IMR-90 (cell line): Measurements from ENCODE around the gene POLA2. TPM values are rescaled to one million over a fixed set of nuclear protein-coding genes. Genes with fewer than 3 reads are reported as not detected.

Experiments
- ATAC-seq: fragments of 200-7000 bp; cut with Tn5 transposase; 2 replicates; pipeline ENCODE4 v1.9.1; 2020; ENCODE audit warnings: low read depth, mild to moderate bottlenecking, moderate library complexity
- BruUV-seq: library from RNA; stranded (reverse); fragments of 400-500 nt; replicated peaks from 2 replicates; lab custom pipeline; 2021; lab: Mats Ljungman, UMichigan
- CTCF ChIA-PET: fragments of 300-600 bp; formaldehyde crosslinking; extraction: SDS; loops from one replicate; lab custom pipeline; 2021; ENCODE audit warnings: antibody characterized with exemption; lab: Yijun Ruan, JAX
- POLR2A ChIA-PET: fragments of 300-600 bp; sonication (Branson Sonifier 250); formaldehyde crosslinking; loops from one replicate; lab custom pipeline; 2022; ENCODE audit warnings: antibody characterized with exemption; ENCODE audit not compliant: unreplicated experiment; lab: Charles Lee
- DNase-seq: peaks from one replicate; pipeline ENCODE4 v3.0.0; 2013
- H2AFZ ChIP-seq: replicated peaks from 2 replicates; pipeline ENCODE3; 2013; ENCODE audit warnings: low read length, mild to moderate bottlenecking; ENCODE audit not compliant: poor library complexity
- H2AK5ac ChIP-seq: 2 replicates; pipeline ENCODE4 v1.6.1; 2013; ENCODE audit warnings: low read depth, low read length, inconsistent platforms
- H2AK9ac ChIP-seq: replicated peaks from 2 replicates; pipeline ENCODE3; 2013; ENCODE audit warnings: mild to moderate bottlenecking, low read depth, low read length, moderate library complexity; ENCODE audit not compliant: poor library complexity
- H2BK120ac ChIP-seq: 2 replicates; pipeline ENCODE4 v1.6.1; 2013; ENCODE audit warnings: low read depth, low read length, inconsistent platforms
- H2BK15ac ChIP-seq: 3 replicates; pipeline ENCODE4 v1.6.1; 2013; ENCODE audit warnings: low read depth, low read length, inconsistent platforms
- H2BK20ac ChIP-seq: 2 replicates; pipeline ENCODE4 v1.6.1; 2013; ENCODE audit warnings: low read depth, mild to moderate bottlenecking, inconsistent platforms, low read length, moderate library complexity
- H2BK5ac ChIP-seq: 2 replicates; pipeline ENCODE4 v1.6.1; 2013; ENCODE audit warnings: mild to moderate bottlenecking, low read depth, low read length, inconsistent platforms; ENCODE audit not compliant: poor library complexity, severe bottlenecking
- H3K14ac ChIP-seq: replicated peaks from 2 replicates; pipeline ENCODE4 v1.6.1; 2013; ENCODE audit warnings: low read depth, low read length, inconsistent platforms
- H3K18ac ChIP-seq: 2 replicates; pipeline ENCODE4 v1.6.1; 2013; ENCODE audit warnings: low read depth, low read length, control low read depth
- H3K23ac ChIP-seq: 2 replicates; pipeline ENCODE4 v1.6.1; 2013; ENCODE audit warnings: low read depth, low read length, inconsistent platforms
- H3K27ac ChIP-seq: 2 replicates; pipeline ENCODE4 v1.5.1; 2013; ENCODE audit warnings: mild to moderate bottlenecking, control low read depth, low read length; ENCODE audit not compliant: insufficient read depth
- H3K27me3 ChIP-seq: 2 replicates; pipeline ENCODE4 v1.6.1; 2013; ENCODE audit warnings: low read length; ENCODE audit not compliant: control insufficient read depth, insufficient read depth
- H3K36me3 ChIP-seq: 2 replicates; pipeline ENCODE4 v1.6.1; 2013; ENCODE audit warnings: low read length, mixed read lengths; ENCODE audit not compliant: control insufficient read depth, insufficient read depth
- H3K4ac ChIP-seq: 2 replicates; pipeline ENCODE4 v1.6.1; 2013; ENCODE audit warnings: low read depth, low read length, inconsistent platforms
- H3K4me1 ChIP-seq: 2 replicates; pipeline ENCODE4 v1.6.1; 2013; ENCODE audit warnings: low read length, mixed read lengths; ENCODE audit not compliant: control insufficient read depth, insufficient read depth
- H3K4me2 ChIP-seq: 2 replicates; pipeline ENCODE4 v1.6.1; 2013; ENCODE audit warnings: low read depth, mild to moderate bottlenecking, control low read depth, low read length, moderate library complexity
- H3K4me3 ChIP-seq: 2 replicates; pipeline ENCODE4 v1.5.1; 2013; ENCODE audit warnings: low read depth, mild to moderate bottlenecking, control low read depth, low read length, moderate library complexity; ENCODE audit not compliant: insufficient read depth
- H3K56ac ChIP-seq: 2 replicates; pipeline ENCODE4 v1.6.1; 2013; ENCODE audit warnings: low read length, inconsistent platforms; ENCODE audit not compliant: insufficient read depth; ENCODE audit errors: extremely low read depth
- H3K79me1 ChIP-seq, 2 experiments: 2 replicates each; pipeline ENCODE4 v1.6.1; 2013; ENCODE audit warnings: low read length in 2 of 2, inconsistent platforms in 1 of 2, low read depth in 1 of 2
- H3K9ac ChIP-seq: 2 replicates; pipeline ENCODE4 v1.6.1; 2013; ENCODE audit warnings: low read depth, low read length, control low read depth
- H3K9me1 ChIP-seq: 2 replicates; pipeline ENCODE4 v1.6.1; 2013; ENCODE audit warnings: low read length, inconsistent platforms; ENCODE audit not compliant: insufficient read depth
- H3K9me3 ChIP-seq: 2 replicates; pipeline ENCODE4 v1.6.1; 2013; ENCODE audit warnings: low read length; ENCODE audit not compliant: control insufficient read depth, insufficient read depth
- H4K20me1 ChIP-seq: 2 replicates; pipeline ENCODE4 v1.6.1; 2013; ENCODE audit warnings: low read length, inconsistent platforms; ENCODE audit not compliant: insufficient read depth
- H4K5ac ChIP-seq: 2 replicates; pipeline ENCODE4 v1.6.1; 2013; ENCODE audit warnings: mild to moderate bottlenecking, low read depth, low read length, control low read depth
- H4K8ac ChIP-seq, 2 experiments: 2 replicates each; pipeline ENCODE4 v1.6.1; 2013; ENCODE audit warnings: low read depth in 2 of 2, low read length in 2 of 2, control low read depth in 1 of 2, inconsistent platforms in 1 of 2
- H4K91ac ChIP-seq: 2 replicates; pipeline ENCODE4 v1.6.1; 2013; ENCODE audit warnings: low read depth, low read length, inconsistent platforms; ENCODE audit not compliant: insufficient read depth
- CHD1 ChIP-seq: IDR thresholded peaks from 2 replicates; pipeline ENCODE4 v1.6.1; 2012; ENCODE audit warnings: low read depth, low read length, improper control_type of control experiment
- FOS ChIP-seq: fragments of 150-350 bp; IDR thresholded peaks from 2 replicates; pipeline ENCODE4 v1.6.1; 2016; ENCODE audit warnings: low read depth, low read length
- MAFK ChIP-seq: IDR thresholded peaks from 2 replicates; pipeline ENCODE4 v1.6.1; 2012; ENCODE audit warnings: low read depth, low read length, improper control_type of control experiment
- MAZ ChIP-seq: IDR thresholded peaks from 2 replicates; pipeline ENCODE4 v1.6.1; 2012; ENCODE audit warnings: low read depth, mild to moderate bottlenecking, low read length, improper control_type of control experiment, moderate library complexity, borderline replicate concordance
- NFE2L2 ChIP-seq: fragments of 150-350 bp; IDR thresholded peaks from 2 replicates; pipeline ENCODE4 v1.6.1; 2016; ENCODE audit warnings: low read depth, mild to moderate bottlenecking, low read length
- RCOR1 ChIP-seq: IDR thresholded peaks from 2 replicates; pipeline ENCODE4 v1.6.1; 2012; ENCODE audit warnings: mild to moderate bottlenecking, low read length, improper control_type of control experiment; ENCODE audit not compliant: insufficient replicate concordance
- WGBS, 2 experiments: methylation state at CpG; one replicate each; pipeline versions ENCODE4 v1.1.5 to v1.1.7; 2013; ENCODE audit warnings: missing lambda C conversion rate in 2 of 2; ENCODE audit not compliant: insufficient read length in 1 of 2; ENCODE audit errors: extremely low coverage in 2 of 2; 5-methylcytosine and 5-hydroxymethylcytosine counted together
- dilution Hi-C: fragments of 300-500 bp; cut with HindIII; formaldehyde crosslinking; loops from one replicate; pipeline ENCODE4 v1.14.3; 2018; ENCODE audit warnings: low sequenced_read_pairs; ENCODE audit not compliant: unreplicated experiment
- in situ Hi-C: fragments of 300-500 bp; cut with MboI; formaldehyde crosslinking; loops from 3 replicates; pipeline ENCODE4 v1.14.3; 2019; ENCODE audit warnings: low sequenced_read_pairs, inconsistent platforms, mixed read lengths
- intact Hi-C: fragments of 100-400 bp; cut with micrococcal nuclease; formaldehyde crosslinking; loops from 2 replicates; pipeline ENCODE4 v1.10.0; 2022
- polyA plus RNA-seq, 3 experiments: library from polyadenylated mRNA; depleted of rRNA; stranded (reverse); fragments of >200 nt; gene quantifications; 2 replicates each; pipeline ENCODE4 v1.2.3, GENCODE V29; 2012; ENCODE audit warnings: low replicate concordance in 1 of 3
- total RNA-seq: library from RNA; depleted of rRNA; stranded (reverse); fragments of >200 nt; gene quantifications from 2 replicates; pipeline ENCODE4 v1.2.3, GENCODE V29; 2012
- TF ChIP-seq, protein P1 (sequence below): conservative IDR thresholded peaks from 2 replicates; pipeline ENCODE4 v1.5.1; 2012; ENCODE audit warnings: mild to moderate bottlenecking, low read depth, low read length, improper control_type of control experiment

POLA2 gene
- total and polyA plus RNA-seq, 2 of the 4 experiments (the other 2 are of a cell fraction), result 14.2 to 17.3 TPM

DNA sequence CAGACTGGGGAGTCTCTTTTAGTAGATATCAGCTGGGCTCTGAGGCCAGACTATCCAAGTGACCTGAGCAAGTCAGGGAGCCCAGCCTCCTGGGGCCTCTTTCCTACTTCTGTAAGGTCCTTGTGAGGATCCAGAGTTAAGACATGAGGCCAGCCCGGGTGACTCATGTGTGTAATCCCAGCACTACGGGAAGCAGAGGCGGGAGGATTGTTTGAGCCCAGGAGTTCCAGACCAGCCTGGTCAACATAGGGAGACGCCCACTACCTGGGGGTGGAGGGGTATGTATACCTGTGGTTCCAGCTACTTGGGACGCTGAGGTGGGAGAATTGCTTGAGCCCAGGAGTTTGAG is 36.9 kb upstream of the POLA2 start:
- POLR2A ChIA-PET, result no interaction called here

More for the DNA sequence above, 36.9 kb upstream of the POLA2 start:
- H3K36me3 ChIP-seq, result peaks cover 1% of the 10 kb centered on the region; the same call in 1 of the 2 replicates
- H3K27me3 ChIP-seq, result no peaks in the 10 kb centered on the region
- dilution Hi-C loops, result no loop called here
- H3K14ac ChIP-seq, result no peak overlapping the region
- ATAC-seq (peak; percentile 84), DNase-seq (peak; percentile 79)
- no peaks in the 10 kb centered on the region for H4K20me1 ChIP-seq
- no peak overlapping the region for H2BK120ac ChIP-seq
- BruUV-seq, result no TSS peak
- no peak overlapping the region for H2BK15ac ChIP-seq
- H3K4me2 ChIP-seq, result peak overlapping the region; percentile 63; the same call in 1 of the 2 replicates
- H3K4me3 ChIP-seq, result no peak overlapping the region
- H4K8ac ChIP-seq, result peak overlapping the region; percentile 45 to 76; a peak in 3 of 4 replicates
- H3K56ac ChIP-seq, result no peak overlapping the region
- no peak overlapping the region for H2AK5ac ChIP-seq
- TF ChIP-seq NFE2L2 (no peak), MAZ (no peak), CHD1 (no peak), RCOR1 (no peak), MAFK (no peak), FOS (peak; percentile 44; the same call in 1 of the 2 replicates)
- TF ChIP-seq, protein P1, sequence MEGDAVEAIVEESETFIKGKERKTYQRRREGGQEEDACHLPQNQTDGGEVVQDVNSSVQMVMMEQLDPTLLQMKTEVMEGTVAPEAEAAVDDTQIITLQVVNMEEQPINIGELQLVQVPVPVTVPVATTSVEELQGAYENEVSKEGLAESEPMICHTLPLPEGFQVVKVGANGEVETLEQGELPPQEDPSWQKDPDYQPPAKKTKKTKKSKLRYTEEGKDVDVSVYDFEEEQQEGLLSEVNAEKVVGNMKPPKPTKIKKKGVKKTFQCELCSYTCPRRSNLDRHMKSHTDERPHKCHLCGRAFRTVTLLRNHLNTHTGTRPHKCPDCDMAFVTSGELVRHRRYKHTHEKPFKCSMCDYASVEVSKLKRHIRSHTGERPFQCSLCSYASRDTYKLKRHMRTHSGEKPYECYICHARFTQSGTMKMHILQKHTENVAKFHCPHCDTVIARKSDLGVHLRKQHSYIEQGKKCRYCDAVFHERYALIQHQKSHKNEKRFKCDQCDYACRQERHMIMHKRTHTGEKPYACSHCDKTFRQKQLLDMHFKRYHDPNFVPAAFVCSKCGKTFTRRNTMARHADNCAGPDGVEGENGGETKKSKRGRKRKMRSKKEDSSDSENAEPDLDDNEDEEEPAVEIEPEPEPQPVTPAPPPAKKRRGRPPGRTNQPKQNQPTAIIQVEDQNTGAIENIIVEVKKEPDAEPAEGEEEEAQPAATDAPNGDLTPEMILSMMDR, result no peak
- peak overlapping the region; percentile 95 for H2AFZ ChIP-seq
- H3K9ac ChIP-seq, result no peak overlapping the region
- no peaks in the 10 kb centered on the region for H3K9me3 ChIP-seq
- H4K91ac ChIP-seq, result 0 out of 2 replicates have a peak overlapping the region, but pooled peaks have one; percentile 56
- intact Hi-C loops, result loop anchor here (2.0 kb wide), 1 partner anchor 30 kb away; no protein-coding TSS in a partner anchor
- CTCF ChIA-PET, result interaction anchor here (0.6 to 1.9 kb wide), 7 partner anchors 12 to 105 kb away, joined by 3 to 8 read pairs (median 5); no protein-coding TSS in a partner anchor
- no peak overlapping the region for H3K23ac ChIP-seq
- H3K9me1 ChIP-seq, result peaks cover 12% of the 10 kb centered on the region; the same call in 1 of the 2 replicates
- 60% methylated on average over 1 of the region's 5 CpGs; no CpG with 5 or more reads in 1 of the 2 experiments for WGBS, 2 experiments
- peaks cover 10% of the 10 kb centered on the region for H3K4me1 ChIP-seq
- H3K79me1 ChIP-seq, result no peaks in the 10 kb centered on the region
- no peak overlapping the region for H2BK5ac ChIP-seq
- H2BK20ac ChIP-seq, result no peak overlapping the region
- no peak overlapping the region for H2AK9ac ChIP-seq
- H3K18ac ChIP-seq, result no peak overlapping the region
- H3K4ac ChIP-seq, result peak overlapping the region; percentile 68
- no peak overlapping the region for H3K27ac ChIP-seq
- in situ Hi-C loops, result no loop called here
- peak overlapping the region; percentile 54; the same call in 1 of the 2 replicates for H4K5ac ChIP-seq
